ENCODE data around the gene LIMS1. TPM values are rescaled to one million over a fixed set of nuclear protein-coding genes. Genes with fewer than 3 reads are reported as not detected.

The LIMS1 gene
- total and polyA plus RNA-seq, 2 experiments from 2014 or later = 28.6 to 36.9 TPM

- no peak for TF ChIP-seq ZNF462 (CRISPR knock-in tag; IDR thresholded peaks at IDR 0.05)
- TF ChIP-seq STAT1 (IDR thresholded peaks at IDR 0.05; ENCODE audit: unreplicated experiment) = no peak
- TF ChIP-seq ETS1 (IDR thresholded peaks at IDR 0.05) = no peak
- no peak for TF ChIP-seq REST (IDR thresholded peaks at IDR 0.05; ENCODE audit: unreplicated experiment)
- no peak for TF ChIP-seq CREB1 (CRISPR knock-in tag; IDR thresholded peaks at IDR 0.05; ENCODE audit: low read depth)
Observed at GRCh38 chr2:108589781-108590180, 55.5 kb downstream of the LIMS1 start (continued).

All from GM23338 (cell line).